ENCODE data around the gene INHBE.
A peak's percentile ranks its signal among the peaks of the same experiment; 100 is the strongest.
"Not testable (repeated sequence)": the region's sequence is repeated elsewhere in the genome, so short reads cannot be mapped to it uniquely, and the experiment has no call there.

Gene INHBE

GRCh38 chr12:57476162-57476992 is 21.3 kb downstream of the INHBE start:
- peak; percentile 35 to 66 for DNase-seq

DNA sequence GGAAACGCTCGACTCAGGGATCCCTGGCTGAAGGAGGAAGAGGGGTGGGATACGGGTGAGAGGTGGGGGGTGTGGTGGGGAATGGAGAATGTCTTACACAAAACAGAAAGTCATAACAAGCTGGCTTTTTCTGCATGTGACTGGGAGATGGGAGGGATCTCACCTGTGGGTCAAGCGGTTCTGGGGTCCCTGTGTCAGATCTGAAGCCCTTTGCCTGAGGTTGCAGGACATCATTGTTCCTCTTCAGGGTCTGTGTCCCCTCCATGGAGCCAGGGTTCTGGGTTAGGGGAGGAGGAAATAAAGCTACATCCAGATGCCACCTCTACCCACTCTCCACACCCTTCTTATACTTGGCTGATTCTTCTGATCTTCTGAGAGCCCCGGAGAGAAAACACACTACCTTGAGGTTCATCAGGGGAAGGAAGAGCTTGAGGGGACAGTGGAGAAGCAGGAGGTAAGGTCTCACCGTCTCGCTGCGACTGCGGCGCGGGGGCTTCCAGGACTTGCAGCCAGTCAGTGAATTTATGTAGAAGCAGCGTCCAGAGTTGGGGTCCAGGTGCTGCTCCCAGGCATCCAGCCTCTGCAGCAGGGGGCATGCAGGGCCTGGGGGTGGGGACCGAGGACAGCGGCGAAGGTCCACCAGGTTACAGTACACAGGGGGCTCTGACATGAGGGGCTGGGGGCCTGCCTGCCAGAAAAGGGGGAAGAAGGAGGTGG is 22.0 kb downstream of the INHBE start:
- no peak for DNase-seq

GRCh38 chr12:57477710-57478681 is 22.9 kb downstream of the INHBE start:
- peak; percentile 59 to 81 for DNase-seq

GRCh38 chr12:57479043-57479375 is 23.9 kb downstream of the INHBE start:
- no peak for DNase-seq

GRCh38 chr12:57479376-57480115 is 24.4 kb downstream of the INHBE start, which contains the start of gene ARHGAP9:
TSS of gene ARHGAP9 (minus strand) at chr12:57479866. CDS start at chr12:57479406, 460 bp downstream.
- peak; percentile 29 to 35 for DNase-seq

DNA sequence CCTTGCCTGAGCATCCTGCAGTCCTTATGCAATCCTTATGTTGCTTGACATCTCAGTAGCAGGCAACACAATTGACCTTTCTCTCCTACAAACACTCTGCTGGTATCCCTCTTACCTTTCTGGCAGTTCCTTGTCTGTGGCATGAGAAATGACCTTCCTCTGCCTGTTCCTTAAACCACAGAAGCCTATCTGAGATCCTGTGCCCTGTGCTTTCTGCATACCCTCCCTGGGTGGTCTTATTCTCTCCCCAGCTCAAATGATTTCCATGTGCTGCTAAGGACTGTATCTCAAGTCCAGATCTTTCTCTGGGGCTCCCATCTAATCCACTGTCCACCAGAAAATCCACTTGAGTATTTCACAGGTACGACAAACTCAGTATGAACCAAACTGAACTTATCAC is 26.6 kb downstream of the INHBE start:
- no peak for DNase-seq

GRCh38 chr12:57483466-57483865 is 28.4 kb downstream of the INHBE start:
- DNase-seq = no peak

GRCh38 chr12:57485695-57486094 is 30.6 kb downstream of the INHBE start:
- DNase-seq = no peak

GRCh38 chr12:57487055-57487596 is 32.0 kb downstream of the INHBE start:
- DNase-seq = no peak

DNA sequence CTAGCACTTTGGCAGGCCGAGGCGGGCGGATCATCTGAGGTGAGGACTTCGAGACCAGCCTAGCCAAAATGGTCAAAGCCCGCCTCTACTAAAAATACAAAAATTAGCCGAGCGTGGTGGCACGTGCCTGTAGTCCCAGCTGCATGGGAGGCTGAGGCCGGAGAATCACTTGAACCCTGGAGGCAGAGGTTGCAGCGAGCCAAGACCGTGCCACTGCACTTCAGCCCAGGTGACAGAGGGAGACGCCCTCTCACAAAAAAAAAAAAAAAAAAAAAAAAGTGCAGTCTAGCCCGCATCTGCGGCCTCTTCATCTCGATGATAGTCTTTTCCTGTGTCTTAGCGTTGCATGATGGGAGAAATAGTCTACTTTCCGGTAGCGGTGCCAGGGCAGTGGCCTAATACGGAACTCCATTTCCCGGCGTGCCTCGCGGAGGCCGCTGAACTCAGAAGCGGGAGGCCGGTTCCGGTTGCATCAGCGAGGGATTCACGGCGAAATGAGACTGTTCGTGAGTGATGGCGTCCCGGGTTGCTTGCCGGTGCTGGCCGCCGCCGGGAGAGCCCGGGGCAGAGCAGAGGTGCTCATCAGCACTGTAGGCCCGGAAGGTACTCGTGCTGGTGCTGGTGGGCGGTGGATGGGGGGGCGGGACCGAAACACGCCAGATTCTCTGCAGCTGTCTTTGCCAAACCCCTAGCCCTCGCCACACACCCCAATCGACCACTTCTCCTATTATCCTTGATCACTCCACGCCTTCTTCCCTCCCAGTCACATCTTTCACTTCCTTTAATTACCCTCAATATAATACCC is 32.7 kb downstream of the INHBE start, which contains the start of gene MARS1:
TSS of gene MARS1 (plus strand) at position 472 of the 805 bp plus-strand sequence. CDS start at position 495, 23 bp downstream.
- peak; percentile 96 to 97 for DNase-seq

GRCh38 chr12:57488402-57489156 is 33.5 kb downstream of the INHBE start:
- no peak for DNase-seq

GRCh38 chr12:57489157-57489641 is 34.1 kb downstream of the INHBE start:
- no peak for DNase-seq

DNA sequence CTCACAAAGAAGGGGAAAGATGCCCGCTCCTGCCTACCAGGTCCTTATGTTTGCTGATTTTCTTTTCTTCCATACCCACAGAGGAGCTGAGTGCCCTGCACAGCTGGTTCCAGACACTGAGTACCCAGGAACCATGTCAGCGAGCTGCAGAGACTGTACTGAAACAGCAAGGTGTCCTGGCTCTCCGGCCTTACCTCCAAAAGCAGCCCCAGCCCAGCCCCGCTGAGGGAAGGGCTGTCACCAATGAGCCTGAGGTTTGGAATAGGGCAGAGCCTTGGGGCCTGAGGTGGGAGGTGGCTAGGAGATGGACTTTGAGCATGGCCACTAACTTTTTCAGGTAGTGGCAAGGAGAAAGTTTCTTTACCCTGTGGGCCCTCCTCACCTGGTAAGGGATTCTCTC is 35.0 kb downstream of the INHBE start:
- no peak for DNase-seq

DNA sequence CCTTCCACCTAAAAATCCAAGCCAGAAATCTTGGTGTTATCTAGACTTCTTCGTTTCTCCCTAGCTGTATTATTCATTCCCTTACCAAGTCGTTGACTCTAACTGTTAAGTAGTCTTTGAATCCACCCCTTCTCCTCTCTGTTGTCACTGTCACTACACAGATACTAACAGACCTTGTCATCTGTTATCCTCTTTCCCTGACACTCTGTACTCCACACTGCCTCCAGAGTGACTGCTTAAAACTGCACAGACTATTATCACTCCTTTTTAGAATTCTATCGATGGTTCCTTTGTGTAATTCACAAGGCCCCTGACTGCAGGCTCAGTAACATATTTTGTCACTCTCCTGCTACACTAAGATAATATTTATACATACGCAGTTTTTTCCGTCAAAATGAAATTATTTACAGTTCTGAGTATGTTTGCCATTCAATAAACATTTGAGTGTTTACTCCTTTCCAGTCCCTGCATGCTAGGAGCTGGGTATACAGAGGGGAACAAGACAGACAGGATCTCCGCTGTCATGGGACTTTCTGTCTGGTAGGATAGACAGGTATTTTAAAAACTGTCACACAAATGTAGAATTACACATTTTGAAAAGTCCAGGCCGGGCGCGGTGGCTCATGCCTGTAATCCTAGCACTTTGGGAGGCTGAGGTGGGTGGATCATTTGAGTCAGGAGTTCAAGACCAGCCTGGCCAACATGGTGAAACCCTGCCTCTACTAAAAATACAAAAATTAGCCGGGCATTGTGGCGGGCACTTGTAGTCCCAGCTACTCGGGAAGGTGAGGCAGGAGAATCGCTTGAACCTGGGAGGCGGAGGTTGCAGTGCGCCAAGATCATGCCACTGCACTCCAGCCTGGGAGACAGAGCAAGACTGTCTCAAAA is 36.5 kb downstream of the INHBE start:
- no peak for DNase-seq

GRCh38 chr12:57495051-57495701 is 40.1 kb downstream of the INHBE start:
- DNase-seq = not testable (repeated sequence)

GRCh38 chr12:57496822-57497221 is 41.7 kb downstream of the INHBE start:
- DNase-seq = no peak

GRCh38 chr12:57497223-57498131 is 42.4 kb downstream of the INHBE start:
- DNase-seq = no peak
